SK-N-SH treated with all-trans-retinoic acid at 6 μM for 48 hours (cell line): ENCODE measurements around the gene FAM3B.

Experiments used
- GLIS3 ChIP-seq: fragments of 250-450 bp; sonication (Bioruptor Pico); IDR thresholded peaks from 2 replicates; pipeline ENCODE4 v1.5.0; 2020; ENCODE audit warnings: mild to moderate bottlenecking, moderate library complexity
- ISL1 ChIP-seq: fragments of 250-450 bp; sonication (Bioruptor Pico); IDR thresholded peaks from 2 replicates; pipeline ENCODE4 v2.1.2; 2022; ENCODE audit warnings: mild to moderate bottlenecking, moderate library complexity
- PATZ1 ChIP-seq: fragments of 250-450 bp; sonication (Bioruptor Pico); IDR thresholded peaks from 2 replicates; pipeline ENCODE4 v1.8.0; 2020; ENCODE audit warnings: mild to moderate bottlenecking, moderate library complexity, borderline replicate concordance
- POU6F1 ChIP-seq: fragments of 250-450 bp; sonication (Bioruptor Pico); IDR thresholded peaks from 2 replicates; pipeline ENCODE4 v1.8.0; 2021; ENCODE audit warnings: low read depth, mild to moderate bottlenecking, moderate library complexity, borderline replicate concordance
- RARB ChIP-seq: fragments of 250-450 bp; sonication (Bioruptor Pico); IDR thresholded peaks from 2 replicates; pipeline ENCODE4 v1.8.0; 2021; ENCODE audit warnings: mild to moderate bottlenecking, moderate library complexity
- SNAI2 ChIP-seq: fragments of 250-450 bp; sonication (Bioruptor Pico); IDR thresholded peaks from 2 replicates; pipeline ENCODE4 v1.5.0; 2020; ENCODE audit warnings: mild to moderate bottlenecking, moderate library complexity
- TOX ChIP-seq: fragments of 250-450 bp; sonication (Bioruptor Pico); IDR thresholded peaks from 2 replicates; pipeline ENCODE4 v1.8.0; 2021; ENCODE audit warnings: mild to moderate bottlenecking, moderate library complexity, borderline replicate concordance
- ZFP3 ChIP-seq: fragments of 250-450 bp; sonication (Bioruptor Pico); IDR thresholded peaks from 2 replicates; pipeline ENCODE4 v1.5.0; 2020; ENCODE audit warnings: mild to moderate bottlenecking, moderate library complexity
- ZFP30 ChIP-seq: fragments of 450-650 bp; formaldehyde crosslinking; IDR thresholded peaks from 2 replicates; pipeline ENCODE4 v1.5.0; 2022; ENCODE audit warnings: mild to moderate bottlenecking, moderate library complexity

- no peak for TF ChIP-seq ZFP3 (CRISPR knock-in tag)
- TF ChIP-seq ZFP30 (CRISPR knock-in tag), result no peak
- TF ChIP-seq PATZ1 (CRISPR knock-in tag), result no peak
- TF ChIP-seq SNAI2 (CRISPR knock-in tag), result no peak
- no peak for TF ChIP-seq ISL1 (CRISPR knock-in tag)
- no peak for TF ChIP-seq RARB
- TF ChIP-seq POU6F1 (CRISPR knock-in tag), result no peak
- TF ChIP-seq TOX (CRISPR knock-in tag), result no peak
- no peak for TF ChIP-seq GLIS3 (CRISPR knock-in tag)
Measured at GRCh38 chr21:41277846-41278245, 38.8 kb upstream of the FAM3B start.
